GM12878 (cell line): ENCODE results near the gene CD68. TPM values are rescaled to one million over a fixed set of nuclear protein-coding genes. Genes with fewer than 3 reads are reported as not detected.

ENCODE experiments used
- ATAC-seq: fragments of 200-7000 bp; cut with Tn5 transposase; 3 replicates; pipeline ENCODE4 v1.9.1; 2020; ENCODE audit warnings: mild to moderate bottlenecking, moderate library complexity
- BruUV-seq: library from RNA; stranded (reverse); fragments of 400-500 nt; replicated peaks from 2 replicates; lab custom pipeline; 2021; lab: Mats Ljungman, UMichigan
- CTCF ChIA-PET: fragments of 300-600 bp; sonication (Branson Sonifier 250); formaldehyde crosslinking; extraction: SDS; loops from one replicate; lab custom pipeline; 2021; ENCODE audit warnings: inconsistent platforms; lab: Yijun Ruan, JAX
- POLR2A ChIA-PET: fragments of 350-600 bp; formaldehyde crosslinking; extraction: SDS; loops from one replicate; lab custom pipeline; 2021; ENCODE audit warnings: inconsistent platforms; lab: Charles Lee
- RAD21 ChIA-PET: fragments of 300-600 bp; sonication (Branson Sonifier 250); formaldehyde crosslinking; loops from one replicate; lab custom pipeline; 2023; ENCODE audit warnings: antibody characterized with exemption; ENCODE audit not compliant: unreplicated experiment; lab: Charles Lee
- SMC1A ChIA-PET: fragments of 300-600 bp; sonication (Branson Sonifier 250); formaldehyde crosslinking; loops from one replicate; lab custom pipeline; 2023; ENCODE audit not compliant: unreplicated experiment, uncharacterized antibody; lab: Charles Lee
- DNase-seq: peaks from one replicate; pipeline ENCODE4 v3.0.0-alpha.2; 2011; ENCODE audit warnings: low read depth, low spot score
- FAIRE-seq: peaks from 3 replicates; lab custom pipeline; 2011; peaks lifted over from hg19 to GRCh38; lab: Jason Lieb, UNC
- H2AFZ ChIP-seq: 2 replicates; pipeline ENCODE4 v1.6.0; 2011; ENCODE audit warnings: low read depth, low read length, control low read depth; ENCODE audit not compliant: control insufficient read depth
- H3K27ac ChIP-seq: 2 replicates; pipeline ENCODE4 v1.5.1; 2011; ENCODE audit warnings: control low read depth; ENCODE audit not compliant: control insufficient read depth, insufficient read depth
- H3K27me3 ChIP-seq, 2 experiments: replicated peaks in 1 of 2; 2 replicates each; pipeline versions ENCODE4 v1.6.0 to v1.6.1; 2011; ENCODE audit warnings: low read length in 1 of 2; ENCODE audit not compliant: control insufficient read depth in 2 of 2, insufficient read depth in 2 of 2
- H3K36me3 ChIP-seq, 2 experiments: 2 replicates each; pipeline ENCODE4 v1.5.1; 2011; ENCODE audit warnings: low read length in 1 of 2; ENCODE audit not compliant: control insufficient read depth in 2 of 2, insufficient read depth in 2 of 2
- H3K4me1 ChIP-seq: 2 replicates; pipeline ENCODE4 v1.6.1; 2011; ENCODE audit warnings: mild to moderate bottlenecking, low read length, moderate library complexity, mixed read lengths; ENCODE audit not compliant: control insufficient read depth, insufficient read depth
- H3K4me2 ChIP-seq: 2 replicates; pipeline ENCODE4 v1.6.0; 2011; ENCODE audit warnings: control low read depth; ENCODE audit not compliant: control insufficient read depth, insufficient read depth
- H3K4me3 ChIP-seq: fragments of 200-600 bp; sonication (generic); 2 replicates; pipeline ENCODE4 v1.5.1; 2016
- H3K79me2 ChIP-seq: 2 replicates; pipeline ENCODE4 v1.6.0; 2011; ENCODE audit warnings: low read length; ENCODE audit not compliant: control insufficient read depth, insufficient read depth
- H3K9ac ChIP-seq: 2 replicates; pipeline ENCODE4 v1.8.0; 2011; ENCODE audit warnings: low read length, control low read depth, mixed read lengths; ENCODE audit not compliant: control insufficient read depth, insufficient read depth
- H3K9me3 ChIP-seq: replicated peaks from 3 replicates; pipeline ENCODE4 v1.5.1; 2011; ENCODE audit warnings: mild to moderate bottlenecking, low read length; ENCODE audit not compliant: control insufficient read depth, insufficient read depth
- H4K20me1 ChIP-seq: 2 replicates; pipeline ENCODE4 v1.6.0; 2011; ENCODE audit not compliant: control insufficient read depth, insufficient read depth
- E4F1 ChIP-seq: fragments of 450-650 bp; IDR thresholded peaks from 2 replicates; pipeline ENCODE4 v1.6.1; 2018; ENCODE audit warnings: borderline replicate concordance, mild to moderate bottlenecking; ENCODE audit not compliant: partially characterized antibody
- IRF3 ChIP-seq: fragments of 450-650 bp; IDR thresholded peaks from 2 replicates; pipeline ENCODE4 v1.6.1; 2014; ENCODE audit warnings: mild to moderate bottlenecking
- KDM1A ChIP-seq: fragments of 200-600 bp; sonication (generic); IDR thresholded peaks from 2 replicates; pipeline ENCODE4 v1.6.1; 2016; ENCODE audit warnings: borderline replicate concordance
- MTA2 ChIP-seq: fragments of 450-650 bp; IDR thresholded peaks from 2 replicates; pipeline ENCODE4 v1.6.1; 2016; ENCODE audit warnings: low read depth, mild to moderate bottlenecking, moderate library complexity
- RB1 ChIP-seq: fragments of 450-650 bp; formaldehyde crosslinking; IDR thresholded peaks from 2 replicates; pipeline ENCODE4 v1.6.1; 2017; ENCODE audit warnings: mild to moderate bottlenecking, borderline replicate concordance
- SMARCA5 ChIP-seq: fragments of 450-650 bp; IDR thresholded peaks from 2 replicates; pipeline ENCODE4 v1.6.1; 2017; ENCODE audit warnings: mild to moderate bottlenecking
- SP1 ChIP-seq: IDR thresholded peaks from one replicate; pipeline ENCODE4 v1.6.1; 2011; ENCODE audit warnings: low read depth, low read length
- WRNIP1 ChIP-seq: IDR thresholded peaks from 2 replicates; pipeline ENCODE4 v1.6.1; 2011; ENCODE audit warnings: low read depth, low read length, improper control_type of control experiment, borderline replicate concordance
- WGBS: methylation state at CpG from one replicate; pipeline ENCODE4 v1.1.6; 2016; ENCODE audit warnings: low lambda C conversion rate; ENCODE audit not compliant: insufficient replicate concordance, insufficient coverage; ENCODE audit errors: missing lambda C conversion rate; 5-methylcytosine and 5-hydroxymethylcytosine counted together
- in situ Hi-C: fragments of 300-500 bp; cut with MboI; formaldehyde crosslinking; loops from 9 replicates; pipeline ENCODE4 v1.14.3; 2018; ENCODE audit warnings: mixed read lengths
- intact Hi-C: fragments of 100-400 bp; cut with micrococcal nuclease; formaldehyde crosslinking; loops from one replicate; pipeline ENCODE4 v1.14.2; 2022; ENCODE audit not compliant: unreplicated experiment
- polyA plus RNA-seq, 11 experiments: library from polyadenylated mRNA; depleted of rRNA in 4 of 11; unstranded in 6 of 11; stranded (reverse) in 5 of 11; fragments of >200 nt; fragmentation: Nextera tagmentation in 4 of 11; fragmentation: Illumina TruSeq in 1 of 11; extraction: Ambion mirVana in 4 of 11; extraction: Trizol in 1 of 11; gene quantifications; 1 replicate in 1 of 11; 2 replicates in 10 of 11; pipeline versions ENCODE4 v1.2.1 to v1.2.3, GENCODE V29; 2011 to 2016; ENCODE audit warnings: inconsistent platforms in 2 of 11, missing spikeins in 2 of 11, low read depth in 1 of 11
- total RNA-seq, 4 experiments: library from RNA; depleted of rRNA in 3 of 4; stranded (reverse); fragments of >200 nt in 3 of 4; fragmentation: Illumina TruSeq in 1 of 4; extraction: Trizol in 1 of 4; gene quantifications; 2 replicates each; pipeline versions ENCODE4 v1.2.1 to v1.2.3, GENCODE V29; 2013 to 2021
- TF ChIP-seq, protein P1 (sequence below): IDR thresholded peaks from 2 replicates; pipeline ENCODE4 v1.6.1; 2011; ENCODE audit warnings: low read depth, mild to moderate bottlenecking, low read length, moderate library complexity, borderline replicate concordance; ENCODE audit errors: extremely low read depth
- TF ChIP-seq, protein P2 (sequence below): fragments of 450-650 bp; IDR thresholded peaks from 2 replicates; pipeline ENCODE4 v1.6.1; 2017; ENCODE audit warnings: low read depth, mild to moderate bottlenecking, moderate library complexity

The CD68 gene
- total and polyA plus RNA-seq, 10 of the 15 experiments (the other 5 are each of a cell fraction or from before 2014, with no cell fraction given): 2.6 to 6.9 (median 3.8) TPM

- Histone ChIP-seq H3K36me3 (no peaks in the 10 kb centered on the region), H3K27ac (no peak overlapping the region), H3K27me3 (no peaks in the 10 kb centered on the region; a peak in 1 of 4 replicates), H3K79me2 (no peaks in the 10 kb centered on the region), H2AFZ (no peak overlapping the region), H3K9me3 (no peaks in the 10 kb centered on the region), H3K4me1 (peaks cover 29% of the 10 kb centered on the region), H3K9ac (no peak overlapping the region), H4K20me1 (no peaks in the 10 kb centered on the region), H3K4me2 (no peak overlapping the region), H3K4me3 (no peak overlapping the region)
- whole genome bisulfite sequencing: 62% methylated on average over 6 of the region's 6 CpGs
- DNase-seq (no peak), FAIRE-seq (no peak), ATAC-seq (no peak)
- intact Hi-C loops: no loop called here
- ChIA-PET CTCF (interaction anchor here (0.6 to 2.3 kb wide), 3 partner anchors 10 to 36 kb away, joined by 3 to 14 read pairs (median 5); no protein-coding TSS in a partner anchor), POLR2A (no interaction called here), SMC1A (interaction anchor here (1.1 to 2.3 kb wide), 2 partner anchors 10 to 27 kb away, joined by 3 to 7 read pairs; no protein-coding TSS in a partner anchor), RAD21 (no interaction called here)
- no TSS peak for BruUV-seq
- in situ Hi-C loops: loop anchor here (25.0 kb wide), 1 partner anchor 513 kb away; the partner anchor contains the start of genes SLC16A11 and SLC16A13
- TF ChIP-seq IRF3 (no peak), KDM1A (no peak), MTA2 (no peak), E4F1 (no peak), SP1 (no peak), SMARCA5 (no peak), WRNIP1 (no peak), RB1 (no peak)
- TF ChIP-seq, protein P1, sequence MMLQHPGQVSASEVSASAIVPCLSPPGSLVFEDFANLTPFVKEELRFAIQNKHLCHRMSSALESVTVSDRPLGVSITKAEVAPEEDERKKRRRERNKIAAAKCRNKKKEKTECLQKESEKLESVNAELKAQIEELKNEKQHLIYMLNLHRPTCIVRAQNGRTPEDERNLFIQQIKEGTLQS: no peak
- TF ChIP-seq, protein P2, sequence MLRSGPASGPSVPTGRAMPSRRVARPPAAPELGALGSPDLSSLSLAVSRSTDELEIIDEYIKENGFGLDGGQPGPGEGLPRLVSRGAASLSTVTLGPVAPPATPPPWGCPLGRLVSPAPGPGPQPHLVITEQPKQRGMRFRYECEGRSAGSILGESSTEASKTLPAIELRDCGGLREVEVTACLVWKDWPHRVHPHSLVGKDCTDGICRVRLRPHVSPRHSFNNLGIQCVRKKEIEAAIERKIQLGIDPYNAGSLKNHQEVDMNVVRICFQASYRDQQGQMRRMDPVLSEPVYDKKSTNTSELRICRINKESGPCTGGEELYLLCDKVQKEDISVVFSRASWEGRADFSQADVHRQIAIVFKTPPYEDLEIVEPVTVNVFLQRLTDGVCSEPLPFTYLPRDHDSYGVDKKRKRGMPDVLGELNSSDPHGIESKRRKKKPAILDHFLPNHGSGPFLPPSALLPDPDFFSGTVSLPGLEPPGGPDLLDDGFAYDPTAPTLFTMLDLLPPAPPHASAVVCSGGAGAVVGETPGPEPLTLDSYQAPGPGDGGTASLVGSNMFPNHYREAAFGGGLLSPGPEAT: no peak
These were observed 29.1 kb upstream of the CD68 start for GRCh38 chr17:7550344-7550743.
